Lower leg skin (tissue), 3 donors: ENCODE measurements around the gene JAKMIP2.

Experiments
- POLR2A ChIP-seq, 2 donors: fragments of 450-650 bp; IDR thresholded peaks; one replicate each; pipeline ENCODE4 v1.6.1; 2016 to 2017; ENCODE audit warnings: antibody characterized with exemption in 2 of 2, mild to moderate bottlenecking in 1 of 2, moderate library complexity in 1 of 2
- TF ChIP-seq, protein P1 (sequence below), 3 donors: fragments of 450-650 bp; IDR thresholded peaks; one replicate each; pipeline ENCODE4 v1.5.1; 2016; ENCODE audit warnings: antibody characterized with exemption in 3 of 3, mild to moderate bottlenecking in 3 of 3, moderate library complexity in 2 of 3

DNA sequence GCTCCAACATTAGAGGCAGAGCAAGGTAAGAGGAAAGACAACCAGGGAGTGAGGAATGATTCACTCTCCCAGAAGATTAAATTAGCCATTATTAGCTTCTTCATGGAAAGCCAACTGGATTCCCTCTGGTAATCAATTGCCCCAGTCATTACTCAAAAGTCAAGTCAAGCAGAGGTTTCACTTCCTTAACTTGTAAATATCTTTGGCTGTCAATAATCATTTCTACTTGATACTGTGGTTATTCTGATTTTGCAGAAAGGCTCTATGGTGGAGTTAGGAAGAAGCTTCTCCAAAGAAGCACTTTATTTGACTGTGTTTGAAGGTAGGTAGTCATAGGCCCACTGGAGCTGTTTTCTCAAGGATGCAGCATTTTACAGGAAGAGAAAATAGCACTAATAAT is 78.0 kb downstream of the JAKMIP2 start:
- TF ChIP-seq, protein P1, sequence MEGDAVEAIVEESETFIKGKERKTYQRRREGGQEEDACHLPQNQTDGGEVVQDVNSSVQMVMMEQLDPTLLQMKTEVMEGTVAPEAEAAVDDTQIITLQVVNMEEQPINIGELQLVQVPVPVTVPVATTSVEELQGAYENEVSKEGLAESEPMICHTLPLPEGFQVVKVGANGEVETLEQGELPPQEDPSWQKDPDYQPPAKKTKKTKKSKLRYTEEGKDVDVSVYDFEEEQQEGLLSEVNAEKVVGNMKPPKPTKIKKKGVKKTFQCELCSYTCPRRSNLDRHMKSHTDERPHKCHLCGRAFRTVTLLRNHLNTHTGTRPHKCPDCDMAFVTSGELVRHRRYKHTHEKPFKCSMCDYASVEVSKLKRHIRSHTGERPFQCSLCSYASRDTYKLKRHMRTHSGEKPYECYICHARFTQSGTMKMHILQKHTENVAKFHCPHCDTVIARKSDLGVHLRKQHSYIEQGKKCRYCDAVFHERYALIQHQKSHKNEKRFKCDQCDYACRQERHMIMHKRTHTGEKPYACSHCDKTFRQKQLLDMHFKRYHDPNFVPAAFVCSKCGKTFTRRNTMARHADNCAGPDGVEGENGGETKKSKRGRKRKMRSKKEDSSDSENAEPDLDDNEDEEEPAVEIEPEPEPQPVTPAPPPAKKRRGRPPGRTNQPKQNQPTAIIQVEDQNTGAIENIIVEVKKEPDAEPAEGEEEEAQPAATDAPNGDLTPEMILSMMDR (IDR thresholded peaks at IDR 0.05): no peak
- TF ChIP-seq POLR2A (IDR thresholded peaks at IDR 0.05): no peak
